T-helper 1 cell treated with Interleukin-12 subunit alpha and Interleukin-12 subunit beta and Interleukin-4 antibody, amounts not matched to agents 30 ng/mL and 1 ng/mL, for 36 hours (primary cell): ENCODE measurements around the gene RNLS. TPM values are rescaled to one million over a fixed set of nuclear protein-coding genes. Genes with fewer than 3 reads are reported as not detected.

Experiments used
- intact Hi-C: fragments of 100-400 bp; cut with micrococcal nuclease; formaldehyde crosslinking; loops from one replicate; pipeline ENCODE4 v1.15.1; 2024
- total RNA-seq: library from RNA; stranded (reverse); gene quantifications from 2 replicates; pipeline ENCODE4 v1.2.3, GENCODE V29; 2022

Gene RNLS
- total RNA-seq, 1 donor from 2014 or later = 2.1 TPM

- intact Hi-C loops = loop anchor here (1.0 to 10.0 kb wide), 10 partner anchors 50 to 716 kb away; partner anchors contain the start of gene ATAD1
Measured at GRCh38 chr10:88270871-88271713, 312.0 kb downstream of the RNLS start.

- intact Hi-C loops = loop anchor here (2.0 to 10.0 kb wide), 5 partner anchors 51 to 717 kb away; partner anchors contain the start of gene ATAD1
Measured at GRCh38 chr10:88270061-88270808, 312.9 kb downstream of the RNLS start.

GRCh38 chr10:88262591-88263234 is 320.4 kb downstream of the RNLS start:
- intact Hi-C loops = loop anchor here (5.0 kb wide), 1 partner anchor 50 kb away; no protein-coding TSS in a partner anchor

GRCh38 chr10:88261152-88261551 is 322.0 kb downstream of the RNLS start:
- intact Hi-C loops = loop anchor here (5.0 kb wide), 1 partner anchor 49 kb away; no protein-coding TSS in a partner anchor

- intact Hi-C loops = loop anchor here (5.0 kb wide), 1 partner anchor 48 kb away; no protein-coding TSS in a partner anchor
Measured at GRCh38 chr10:88260329-88261051, 322.6 kb downstream of the RNLS start.

GRCh38 chr10:88259381-88259780 is 323.7 kb downstream of the RNLS start:
- intact Hi-C loops = no loop called here

GRCh38 chr10:88256886-88257285 is 326.2 kb downstream of the RNLS start:
- intact Hi-C loops = no loop called here

GRCh38 chr10:88256013-88256680 is 327.0 kb downstream of the RNLS start:
- intact Hi-C loops = no loop called here

GRCh38 chr10:88254091-88254490 is 329.0 kb downstream of the RNLS start:
- intact Hi-C loops = no loop called here

GRCh38 chr10:88253622-88254021 is 329.5 kb downstream of the RNLS start:
- intact Hi-C loops = no loop called here

GRCh38 chr10:88253128-88253527 is 330.0 kb downstream of the RNLS start:
- intact Hi-C loops = no loop called here

- intact Hi-C loops = no loop called here
Measured at GRCh38 chr10:88249450-88249849, 333.7 kb downstream of the RNLS start.

- intact Hi-C loops = no loop called here
Measured at GRCh38 chr10:88246675-88247074, 336.4 kb downstream of the RNLS start.

GRCh38 chr10:88245974-88246511 is 337.1 kb downstream of the RNLS start:
- intact Hi-C loops = no loop called here

GRCh38 chr10:88244781-88245625 is 338.1 kb downstream of the RNLS start:
- intact Hi-C loops = no loop called here

- intact Hi-C loops = no loop called here
Measured at GRCh38 chr10:88243836-88244730, 339.0 kb downstream of the RNLS start.

GRCh38 chr10:88243202-88243744 is 339.8 kb downstream of the RNLS start:
- intact Hi-C loops = no loop called here

- intact Hi-C loops = no loop called here
Measured at GRCh38 chr10:88241501-88241900, 341.6 kb downstream of the RNLS start.
